Neural progenitor cell (in vitro differentiated cells): ENCODE data around the gene SRGAP3. TPM values are rescaled to one million over a fixed set of nuclear protein-coding genes. Genes with fewer than 3 reads are reported as not detected.

Experiments used
- DNase-seq: peaks from one replicate; pipeline ENCODE4 v3.0.0-alpha.2; 2016; ENCODE audit warnings: low spot score
- H2AFZ ChIP-seq: fragments of 200-600 bp; sonication (generic); replicated peaks from 2 replicates; pipeline ENCODE4 v1.6.1; 2016; ENCODE audit warnings: antibody characterized with exemption
- H3F3A ChIP-seq: fragments of 200-600 bp; sonication (generic); 2 replicates; pipeline ENCODE4 v1.6.1; 2016; ENCODE audit warnings: antibody characterized with exemption, low read depth
- H3K27ac ChIP-seq: fragments of 200-600 bp; sonication (generic); 2 replicates; pipeline ENCODE4 v1.5.1; 2016; ENCODE audit warnings: mild to moderate bottlenecking
- H3K27me3 ChIP-seq: fragments of 200-600 bp; sonication (generic); 2 replicates; pipeline ENCODE4 v1.6.1; 2016; ENCODE audit warnings: mild to moderate bottlenecking, moderate library complexity
- H3K36me3 ChIP-seq: fragments of 200-600 bp; sonication (generic); 2 replicates; pipeline ENCODE4 v1.5.1; 2016
- H3K4me1 ChIP-seq: fragments of 200-600 bp; sonication (generic); 2 replicates; pipeline ENCODE4 v1.6.1; 2016; ENCODE audit warnings: mixed run types
- H3K4me2 ChIP-seq: fragments of 200-600 bp; sonication (generic); 2 replicates; pipeline ENCODE4 v1.6.1; 2016
- H3K4me3 ChIP-seq: fragments of 200-600 bp; sonication (generic); 2 replicates; pipeline ENCODE4 v1.5.1; 2016
- H3K79me2 ChIP-seq: fragments of 200-600 bp; sonication (generic); 2 replicates; pipeline ENCODE4 v1.6.1; 2016; ENCODE audit warnings: low read depth
- H3K9ac ChIP-seq: fragments of 200-600 bp; sonication (generic); 2 replicates; pipeline ENCODE4 v1.6.1; 2016
- H3K9me3 ChIP-seq: fragments of 200-600 bp; sonication (generic); 2 replicates; pipeline ENCODE4 v1.5.1; 2016; ENCODE audit warnings: low read depth
- H4K20me1 ChIP-seq: fragments of 200-600 bp; sonication (generic); 2 replicates; pipeline ENCODE4 v1.6.1; 2016; ENCODE audit warnings: low read depth
- H3K27ac Mint-ChIP-seq: 3 replicates; pipeline ENCODE4 v1.8.0; 2021; ENCODE audit warnings: mixed read lengths
- H3K27me3 Mint-ChIP-seq: 2 replicates; pipeline ENCODE4 v1.8.0; 2022; ENCODE audit warnings: low read depth, mild to moderate bottlenecking, inconsistent platforms, moderate library complexity, mixed read lengths; ENCODE audit not compliant: insufficient read depth
- H3K36me3 Mint-ChIP-seq: 3 replicates; pipeline ENCODE4 v1.8.0; 2021; ENCODE audit warnings: mixed read lengths
- H3K4me1 Mint-ChIP-seq: 3 replicates; pipeline ENCODE4 v1.8.0; 2021; ENCODE audit warnings: mixed read lengths
- H3K4me3 Mint-ChIP-seq: 3 replicates; pipeline ENCODE4 v1.8.0; 2021; ENCODE audit warnings: mild to moderate bottlenecking, moderate library complexity, mixed read lengths
- H3K9me3 Mint-ChIP-seq: 3 replicates; pipeline ENCODE4 v1.8.0; 2020; ENCODE audit warnings: mixed read lengths
- EZH2 ChIP-seq: fragments of 200-600 bp; sonication (generic); IDR thresholded peaks from 2 replicates; pipeline ENCODE4 v1.6.1; 2017; ENCODE audit warnings: antibody characterized with exemption, mild to moderate bottlenecking, moderate library complexity
- EZH2phosphoT487 ChIP-seq: fragments of 200-600 bp; sonication (generic); IDR thresholded peaks from 2 replicates; pipeline ENCODE4 v1.6.1; 2017; ENCODE audit warnings: antibody characterized with exemption
- total RNA-seq: library from RNA; depleted of rRNA; stranded (reverse); fragments of >200 nt; gene quantifications from 2 replicates; pipeline ENCODE4 v1.2.3, GENCODE V29; 2015; ENCODE audit warnings: low replicate concordance
- TF ChIP-seq, protein P1 (sequence below): fragments of 200-600 bp; sonication (generic); IDR thresholded peaks from 2 replicates; pipeline ENCODE4 v1.5.1; 2017; ENCODE audit warnings: antibody characterized with exemption, mild to moderate bottlenecking

SRGAP3 gene
- total RNA-seq, 1 donor from 2014 or later, result 59.3 TPM

DNA sequence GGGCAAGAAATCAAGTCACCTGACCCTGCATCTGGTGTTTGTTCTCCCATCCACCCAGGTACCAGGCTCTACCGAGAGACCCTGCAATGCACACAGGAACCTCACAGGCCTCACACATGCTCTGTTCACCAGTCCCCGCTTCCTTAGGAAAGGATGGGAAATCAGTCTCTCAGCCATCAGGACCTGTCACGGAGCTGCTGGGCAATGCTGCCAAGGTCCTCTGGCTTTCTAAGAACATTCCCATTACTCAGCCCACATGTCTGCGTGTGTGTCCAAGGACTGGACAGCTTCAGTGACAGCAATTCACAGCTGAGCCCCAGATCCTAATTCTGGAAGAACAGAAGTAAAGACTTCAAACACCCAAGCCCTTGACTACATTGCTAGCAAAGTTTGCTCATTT lies 6.5 kb upstream of the SRGAP3 start:
- TF ChIP-seq, protein P1, sequence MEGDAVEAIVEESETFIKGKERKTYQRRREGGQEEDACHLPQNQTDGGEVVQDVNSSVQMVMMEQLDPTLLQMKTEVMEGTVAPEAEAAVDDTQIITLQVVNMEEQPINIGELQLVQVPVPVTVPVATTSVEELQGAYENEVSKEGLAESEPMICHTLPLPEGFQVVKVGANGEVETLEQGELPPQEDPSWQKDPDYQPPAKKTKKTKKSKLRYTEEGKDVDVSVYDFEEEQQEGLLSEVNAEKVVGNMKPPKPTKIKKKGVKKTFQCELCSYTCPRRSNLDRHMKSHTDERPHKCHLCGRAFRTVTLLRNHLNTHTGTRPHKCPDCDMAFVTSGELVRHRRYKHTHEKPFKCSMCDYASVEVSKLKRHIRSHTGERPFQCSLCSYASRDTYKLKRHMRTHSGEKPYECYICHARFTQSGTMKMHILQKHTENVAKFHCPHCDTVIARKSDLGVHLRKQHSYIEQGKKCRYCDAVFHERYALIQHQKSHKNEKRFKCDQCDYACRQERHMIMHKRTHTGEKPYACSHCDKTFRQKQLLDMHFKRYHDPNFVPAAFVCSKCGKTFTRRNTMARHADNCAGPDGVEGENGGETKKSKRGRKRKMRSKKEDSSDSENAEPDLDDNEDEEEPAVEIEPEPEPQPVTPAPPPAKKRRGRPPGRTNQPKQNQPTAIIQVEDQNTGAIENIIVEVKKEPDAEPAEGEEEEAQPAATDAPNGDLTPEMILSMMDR, result no peak
- TF ChIP-seq EZH2phosphoT487 (no peak), EZH2 (no peak)
- Histone ChIP-seq H3K4me1 (no peaks in the 10 kb centered on the region), H2AFZ (no peak overlapping the region), H3K27me3 (no peaks in the 10 kb centered on the region), H3K79me2 (no peaks in the 10 kb centered on the region), H3K9me3 (peaks cover 3% of the 10 kb centered on the region), H3K4me2 (no peak overlapping the region), H3K9ac (no peak overlapping the region), H3K27ac (no peak overlapping the region), H3K36me3 (no peaks in the 10 kb centered on the region), H3K4me3 (no peak overlapping the region), H3F3A (no peaks in the 10 kb centered on the region), H4K20me1 (no peaks in the 10 kb centered on the region)
- Mint-ChIP-seq H3K36me3 (no peaks in the 10 kb centered on the region), H3K27me3 (peaks cover 13% of the 10 kb centered on the region), H3K9me3 (peaks cover 4% of the 10 kb centered on the region), H3K4me3 (no peak overlapping the region), H3K27ac (no peak overlapping the region), H3K4me1 (peaks cover 30% of the 10 kb centered on the region)
- no peak for DNase-seq

DNA sequence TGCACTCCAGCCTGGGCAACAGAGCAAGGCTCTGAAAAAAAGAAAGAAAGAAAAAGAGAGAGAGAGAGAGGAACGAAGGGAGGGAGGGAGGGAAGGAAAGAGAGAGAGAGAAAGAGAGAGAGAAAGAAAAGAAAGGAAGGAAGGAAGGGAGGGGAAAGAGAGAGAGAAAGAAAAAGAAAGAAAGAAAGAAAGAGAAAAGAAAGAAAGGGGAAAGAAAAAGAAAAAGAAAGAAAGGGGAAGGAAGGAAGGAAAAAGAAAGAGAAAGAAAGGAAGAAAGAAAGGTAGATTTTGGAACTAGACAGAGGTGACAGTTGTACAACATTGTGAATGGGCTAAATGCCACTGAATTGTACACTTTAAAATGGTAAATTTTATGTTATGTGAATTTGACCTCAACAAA lies 5.3 kb upstream of the SRGAP3 start:
- Mint-ChIP-seq H3K4me1 (peaks cover 35% of the 10 kb centered on the region), H3K27me3 (peaks cover 13% of the 10 kb centered on the region), H3K27ac (peak overlapping the region; percentile 2), H3K36me3 (no peaks in the 10 kb centered on the region), H3K9me3 (peaks cover 4% of the 10 kb centered on the region), H3K4me3 (no peak overlapping the region)
- Histone ChIP-seq H3K79me2 (no peaks in the 10 kb centered on the region), H3K9me3 (peaks cover 3% of the 10 kb centered on the region), H3K4me2 (no peak overlapping the region), H3F3A (peaks cover 4% of the 10 kb centered on the region), H3K9ac (no peak overlapping the region), H3K27ac (no peak overlapping the region), H3K27me3 (no peaks in the 10 kb centered on the region), H4K20me1 (no peaks in the 10 kb centered on the region), H2AFZ (no peak overlapping the region), H3K4me3 (no peak overlapping the region), H3K36me3 (no peaks in the 10 kb centered on the region), H3K4me1 (peaks cover 5% of the 10 kb centered on the region)
- no peak for DNase-seq
- TF ChIP-seq EZH2phosphoT487 (no peak), EZH2 (no peak)
- TF ChIP-seq, protein P1, result no peak

DNA sequence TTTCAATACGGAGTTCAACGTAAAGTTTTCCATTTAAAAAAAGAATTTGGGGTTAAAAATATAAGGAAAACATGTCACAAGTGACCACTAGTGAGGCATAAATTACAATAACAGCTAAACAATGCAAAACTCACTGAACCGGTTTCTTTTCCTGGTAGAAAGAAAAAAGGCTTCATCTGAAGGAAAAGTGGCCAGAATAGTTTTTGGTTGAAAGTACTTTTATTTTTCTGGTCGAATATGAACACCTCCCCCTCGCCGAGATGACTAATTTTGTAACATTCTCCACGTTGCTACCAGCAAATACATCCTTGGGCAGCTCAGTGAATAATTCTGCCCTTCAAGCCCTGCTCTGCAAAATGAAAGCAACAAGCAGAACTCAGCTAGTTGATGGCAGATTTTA lies 3.9 kb upstream of the SRGAP3 start:
- no peak overlapping the region for H2AFZ ChIP-seq
- H3F3A ChIP-seq, result peaks cover 17% of the 10 kb centered on the region
- peaks cover 3% of the 10 kb centered on the region for H3K9me3 ChIP-seq
- peak overlapping the region; percentile 5 for H3K27ac Mint-ChIP-seq
- H4K20me1 ChIP-seq, result peaks cover under 1% of the 10 kb centered on the region
- H3K9me3 Mint-ChIP-seq, result peaks cover 4% of the 10 kb centered on the region
- H3K4me1 ChIP-seq, result peaks cover 10% of the 10 kb centered on the region
- H3K4me3 ChIP-seq, result no peak overlapping the region
- no peaks in the 10 kb centered on the region for H3K36me3 Mint-ChIP-seq
- no peak overlapping the region for H3K9ac ChIP-seq
- no peaks in the 10 kb centered on the region for H3K36me3 ChIP-seq
- no peak for DNase-seq
- peaks cover 37% of the 10 kb centered on the region for H3K4me1 Mint-ChIP-seq
- no peak for TF ChIP-seq EZH2phosphoT487
- H3K27ac ChIP-seq, result no peak overlapping the region
- no peak overlapping the region for H3K4me3 Mint-ChIP-seq
- peaks cover 8% of the 10 kb centered on the region for H3K27me3 Mint-ChIP-seq
- H3K79me2 ChIP-seq, result peaks cover 4% of the 10 kb centered on the region
- H3K27me3 ChIP-seq, result no peaks in the 10 kb centered on the region
- no peak overlapping the region for H3K4me2 ChIP-seq

DNA sequence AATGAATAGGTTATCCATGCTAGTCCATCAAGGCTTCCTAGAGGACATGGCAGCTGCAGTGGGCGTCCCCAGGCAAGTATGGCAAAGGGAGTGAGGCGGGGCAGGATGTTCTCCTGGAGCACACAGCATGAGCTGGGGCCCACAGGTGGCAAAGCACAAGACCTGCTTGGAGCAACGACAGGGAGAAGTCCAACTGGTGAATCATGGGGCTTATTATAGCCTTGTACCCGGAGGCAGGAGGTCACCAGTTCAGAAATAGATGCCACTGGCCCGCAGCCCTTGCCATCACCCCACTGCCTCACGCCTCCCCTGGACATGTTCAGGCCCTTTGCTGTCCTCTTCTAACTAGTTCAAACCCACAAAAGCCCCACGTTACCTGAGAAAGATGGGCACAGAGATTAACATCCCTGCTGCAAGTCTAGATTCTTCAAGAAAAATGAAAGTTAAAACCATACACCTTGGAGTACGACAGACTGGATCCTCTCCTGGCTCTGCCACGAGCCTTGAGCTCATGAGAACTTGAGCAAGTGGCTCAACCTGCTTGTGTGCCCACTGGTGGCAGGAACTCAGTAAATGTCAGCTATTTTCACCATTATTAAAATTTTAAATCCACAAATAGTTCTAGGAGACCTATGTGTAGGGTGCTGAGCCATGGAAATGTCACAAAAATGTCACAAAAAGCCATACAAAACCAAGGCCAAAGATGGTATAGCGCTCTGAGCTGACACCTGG lies 1.8 kb upstream of the SRGAP3 start:
- H3K27me3 ChIP-seq, result no peaks in the 10 kb centered on the region
- peaks cover 21% of the 10 kb centered on the region for H4K20me1 ChIP-seq
- H3K36me3 Mint-ChIP-seq, result peaks cover under 1% of the 10 kb centered on the region
- no peak overlapping the region for H2AFZ ChIP-seq
- no peak overlapping the region for H3K4me3 ChIP-seq
- TF ChIP-seq, protein P1, result no peak
- TF ChIP-seq EZH2phosphoT487 (no peak), EZH2 (no peak)
- no peaks in the 10 kb centered on the region for H3K36me3 ChIP-seq
- peaks cover 3% of the 10 kb centered on the region for H3K27me3 Mint-ChIP-seq
- H3K9ac ChIP-seq, result no peak overlapping the region
- peaks cover 37% of the 10 kb centered on the region for H3F3A ChIP-seq
- H3K4me1 ChIP-seq, result peaks cover 31% of the 10 kb centered on the region
- no peaks in the 10 kb centered on the region for H3K9me3 Mint-ChIP-seq
- no peak overlapping the region for H3K27ac ChIP-seq
- peak overlapping the region; percentile 93 for H3K4me3 Mint-ChIP-seq
- H3K9me3 ChIP-seq, result no peaks in the 10 kb centered on the region
- peaks cover 50% of the 10 kb centered on the region for H3K4me1 Mint-ChIP-seq
- H3K4me2 ChIP-seq, result no peak overlapping the region
- peaks cover 25% of the 10 kb centered on the region for H3K79me2 ChIP-seq
- H3K27ac Mint-ChIP-seq, result peak overlapping the region; percentile 44
- DNase-seq, result no peak
